H1 (cell line): ENCODE results near the gene RASSF4. TPM values are rescaled to one million over a fixed set of nuclear protein-coding genes. Genes with fewer than 3 reads are reported as not detected.

Source experiments
- ATF2 ChIP-seq: IDR thresholded peaks from 2 replicates; pipeline ENCODE4 v1.6.1; 2012; ENCODE audit warnings: low read length, inconsistent platforms
- CTCF ChIP-seq, 3 experiments: IDR thresholded peaks; 1 replicate in 2 of 3; 2 replicates in 1 of 3; pipeline versions ENCODE4 v1.5.1 to v1.6.1; 2011; ENCODE audit warnings: low read length in 3 of 3, mild to moderate bottlenecking in 3 of 3, inconsistent platforms in 2 of 3, low read depth in 1 of 3, moderate library complexity in 1 of 3; ENCODE audit not compliant: insufficient read depth in 1 of 3; ENCODE audit errors: control extremely low read depth in 1 of 3
- HDAC2 ChIP-seq, 2 experiments: fragments of 300-600 bp in 1 of 2; sonication (generic) in 1 of 2; IDR thresholded peaks; 2 replicates each; pipeline ENCODE4 v1.6.1; 2011 to 2012; ENCODE audit warnings: low read depth in 2 of 2, low read length in 2 of 2, mild to moderate bottlenecking in 2 of 2, moderate library complexity in 2 of 2, borderline replicate concordance in 1 of 2, inconsistent platforms in 1 of 2
- PHF8 ChIP-seq: fragments of 200-600 bp; sonication (generic); conservative IDR thresholded peaks from 2 replicates; pipeline ENCODE4 v1.7.1; 2012; ENCODE audit warnings: low read depth, mild to moderate bottlenecking, inconsistent platforms, low read length, moderate library complexity
- RNF2 ChIP-seq: fragments of 200-900, 300-1000 bp; sonication (generic); IDR thresholded peaks from 2 replicates; pipeline ENCODE4 v1.7.1; 2016; ENCODE audit warnings: borderline replicate concordance, low read depth, mild to moderate bottlenecking, antibody characterized with exemption, low read length; ENCODE audit not compliant: poor library complexity, severe bottlenecking; ENCODE audit errors: missing control alignments
- SIX5 ChIP-seq: IDR thresholded peaks from 2 replicates; pipeline ENCODE4 v1.6.1; 2011; ENCODE audit warnings: mild to moderate bottlenecking, low read depth, low read length
- polyA plus RNA-seq, 7 experiments: library from polyadenylated mRNA; depleted of rRNA in 3 of 7; stranded (reverse) in 5 of 7; unstranded in 2 of 7; fragments of >200 nt in 5 of 7; fragments of 200-250 nt in 2 of 7; gene quantifications; 1 replicate in 5 of 7; 2 replicates in 1 of 7; 4 replicates in 1 of 7; pipeline versions ENCODE4 v1.2.1 to v1.2.3, GENCODE V29; 2011 to 2013; ENCODE audit warnings: missing spikeins in 2 of 7, mixed read lengths in 2 of 7
- total RNA-seq: library from RNA; stranded (reverse); fragmentation: NEBNext Ultra II Directional; extraction: Animal tissue kit (Norgen Biotek cat#: 25700); gene quantifications from 2 replicates; pipeline ENCODE4 v1.2.1, GENCODE V29; 2021

The RASSF4 gene
- total and polyA plus RNA-seq, 2 of the 8 experiments (the other 6 are each of a cell fraction or from before 2014, with no cell fraction given), result 14.3 to 14.5 TPM

- TF ChIP-seq CTCF (IDR thresholded peaks at IDR 0.05; ENCODE audit: control extremely low read depth in 1 of 3, insufficient read depth in 1 of 3, low read depth in 1 of 3, low read length in 3 of 3) (no peak), RNF2 (no peak), ATF2 (no peak), SIX5 (no peak), HDAC2 (IDR thresholded peaks at IDR 0.05; ENCODE audit: borderline replicate concordance in 1 of 2, low read depth in 2 of 2, low read length in 2 of 2) (no peak), PHF8 (no peak)
Observed at GRCh38 chr10:44977287-44978212, 17.9 kb downstream of the RASSF4 start (continued).
